GM15510 (cell line): ENCODE data around the gene ROBO4.

Experiments used
- POLR2A ChIP-seq: IDR thresholded peaks from 3 replicates; pipeline ENCODE4 v1.6.1; 2011; ENCODE audit warnings: borderline replicate concordance; ENCODE audit not compliant: insufficient read length; ENCODE audit errors: extremely low read depth

The ROBO4 gene

DNA sequence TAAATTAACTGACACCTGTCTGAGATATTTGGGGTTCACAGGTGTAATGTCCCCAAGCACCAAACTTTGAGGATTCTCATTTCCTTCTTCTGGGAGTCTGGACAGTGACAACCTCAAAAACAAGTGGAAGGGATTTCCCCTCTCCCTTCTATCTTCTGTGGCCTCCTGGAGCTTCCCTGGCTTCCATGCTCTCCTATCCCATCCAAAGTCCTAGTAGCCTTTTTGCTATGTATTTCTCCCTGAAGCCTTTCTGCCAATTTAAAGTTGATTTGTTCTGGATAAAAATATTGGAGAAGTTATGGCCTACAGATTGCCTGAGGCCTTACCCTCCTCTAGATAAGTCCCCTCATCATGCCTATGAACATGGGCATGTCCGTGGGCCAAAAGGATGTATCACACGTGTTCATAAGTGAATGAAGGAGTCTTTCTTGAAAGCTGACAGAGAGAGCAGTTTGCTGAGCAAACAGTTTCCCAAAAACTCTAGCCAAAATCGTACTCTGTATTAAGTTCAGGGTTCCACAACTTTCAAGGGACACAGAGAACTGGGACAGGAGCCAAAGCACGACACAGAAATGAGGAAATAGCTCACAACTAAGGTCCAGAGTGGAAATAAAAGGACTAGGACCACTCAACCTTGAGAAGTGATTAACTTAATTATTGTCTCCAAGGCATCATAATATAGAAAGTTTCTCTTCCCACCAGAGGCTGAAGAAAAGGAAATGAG, 31.4 kb upstream of the ROBO4 start:
- no peak for TF ChIP-seq POLR2A

DNA sequence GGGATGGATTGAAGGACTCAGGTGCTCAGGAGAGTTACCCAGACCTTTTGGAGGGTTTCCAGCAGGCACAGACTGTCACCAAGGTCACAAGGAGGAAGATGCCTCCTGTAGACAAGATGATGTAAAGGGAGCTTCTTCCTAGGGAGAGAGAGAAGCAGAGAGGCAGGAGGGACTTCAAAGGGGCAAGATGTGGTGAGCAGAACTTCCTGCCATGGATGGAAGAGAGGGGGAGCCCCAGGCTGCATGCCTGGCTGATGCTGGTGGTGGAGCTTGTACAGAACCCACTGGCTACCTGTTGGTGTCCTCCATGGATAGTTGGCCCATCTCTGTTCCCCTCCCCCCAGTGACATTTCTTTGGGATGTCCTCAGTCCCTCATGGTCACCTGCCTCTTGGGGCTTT, 25.6 kb upstream of the ROBO4 start:
- no peak for TF ChIP-seq POLR2A

DNA sequence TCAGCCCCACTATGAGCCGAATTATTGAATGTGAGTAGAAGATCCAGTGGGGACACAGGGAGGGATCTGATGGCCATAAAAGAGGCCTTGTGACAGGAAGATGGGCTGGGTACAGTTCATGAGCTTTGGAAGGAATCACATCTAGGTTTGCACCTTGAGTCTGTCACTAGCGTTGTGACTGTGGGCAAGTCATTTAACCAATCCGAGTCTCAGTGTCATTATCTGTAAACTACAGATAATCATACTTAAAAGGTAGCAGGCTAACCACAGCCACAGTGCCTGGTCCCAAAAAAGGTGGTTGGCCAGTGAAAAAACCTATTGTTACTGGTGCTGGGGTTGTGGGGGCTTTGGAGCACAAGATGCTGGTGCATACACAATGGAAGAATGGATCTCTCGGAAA, 25.2 kb upstream of the ROBO4 start:
- no peak for TF ChIP-seq POLR2A

DNA sequence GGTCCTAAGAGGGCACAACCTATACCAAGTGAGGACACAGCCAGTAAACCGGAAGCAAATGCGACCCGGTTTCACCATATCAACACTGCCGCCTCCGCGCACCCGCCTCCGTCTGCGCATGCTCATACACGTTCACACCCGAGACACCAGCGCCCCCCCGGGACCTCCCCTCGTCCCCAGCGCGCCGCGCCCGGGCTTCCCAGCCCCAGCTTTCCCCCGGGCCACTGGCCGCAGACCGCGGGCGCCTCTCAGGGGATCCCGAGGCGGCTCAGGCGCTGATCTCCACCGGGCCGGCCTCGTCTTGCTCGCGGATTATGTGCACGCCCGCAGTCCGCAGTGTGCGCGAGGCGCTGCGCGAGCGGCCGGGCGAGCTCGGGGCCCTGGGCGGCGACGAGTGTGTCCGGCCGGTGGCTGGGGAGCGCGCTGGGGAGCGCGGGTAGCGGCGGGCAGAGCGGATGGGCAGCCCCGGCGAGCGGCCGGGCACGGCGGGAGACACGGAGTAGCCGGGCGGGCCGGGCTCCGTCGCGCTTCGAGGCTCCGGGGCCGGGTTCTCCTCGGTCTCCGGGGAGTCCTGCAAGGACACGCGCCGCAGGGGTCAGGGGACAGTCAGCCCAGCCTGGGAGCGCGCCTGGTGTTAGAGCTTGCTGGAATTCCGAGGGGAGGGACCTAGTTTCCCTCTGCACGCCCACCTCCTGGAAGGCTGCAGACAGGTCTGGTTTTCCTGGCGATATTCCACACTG, 23.4 kb upstream of the ROBO4 start:
- no peak for TF ChIP-seq POLR2A

DNA sequence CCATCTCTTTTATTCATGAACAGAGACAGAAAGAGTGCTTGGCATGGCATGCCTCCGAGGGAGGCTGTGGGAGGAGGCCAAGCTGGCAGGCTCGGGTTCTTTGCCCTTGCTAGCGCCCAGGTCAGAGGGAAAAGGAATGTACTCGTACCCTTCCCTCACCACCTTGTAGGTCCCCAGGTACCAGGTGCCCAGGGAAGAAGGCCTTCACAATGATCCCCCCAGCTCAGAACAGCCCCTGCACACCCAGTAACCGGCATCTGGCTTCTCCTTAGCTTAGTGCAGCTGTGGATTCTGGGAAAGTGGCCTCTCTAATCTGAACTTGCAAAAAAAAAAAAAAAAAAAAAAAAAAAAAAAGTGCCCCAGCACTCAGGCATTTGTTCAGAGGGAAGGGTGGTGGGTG, 22.7 kb upstream of the ROBO4 start:
- TF ChIP-seq POLR2A = no peak

DNA sequence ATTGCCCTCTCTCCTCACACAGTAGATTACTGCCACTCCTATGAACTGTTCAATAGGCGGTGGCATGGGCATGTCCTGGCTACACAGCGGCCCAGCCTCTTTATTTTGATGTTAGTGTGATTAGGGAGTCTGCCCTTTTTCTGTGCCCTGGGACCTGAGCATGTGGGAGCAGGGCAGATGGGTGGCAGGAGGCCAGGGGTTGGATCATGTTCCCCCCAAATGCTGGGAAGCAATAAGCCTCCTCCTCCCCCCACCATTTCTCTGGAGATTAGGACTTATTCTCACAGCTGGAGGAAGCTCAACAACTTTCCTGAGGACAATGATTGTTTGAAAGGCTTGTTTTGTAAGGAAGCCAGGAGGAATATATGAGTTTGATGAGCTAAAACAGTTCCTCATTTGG, 22.2 kb upstream of the ROBO4 start:
- TF ChIP-seq POLR2A = no peak

DNA sequence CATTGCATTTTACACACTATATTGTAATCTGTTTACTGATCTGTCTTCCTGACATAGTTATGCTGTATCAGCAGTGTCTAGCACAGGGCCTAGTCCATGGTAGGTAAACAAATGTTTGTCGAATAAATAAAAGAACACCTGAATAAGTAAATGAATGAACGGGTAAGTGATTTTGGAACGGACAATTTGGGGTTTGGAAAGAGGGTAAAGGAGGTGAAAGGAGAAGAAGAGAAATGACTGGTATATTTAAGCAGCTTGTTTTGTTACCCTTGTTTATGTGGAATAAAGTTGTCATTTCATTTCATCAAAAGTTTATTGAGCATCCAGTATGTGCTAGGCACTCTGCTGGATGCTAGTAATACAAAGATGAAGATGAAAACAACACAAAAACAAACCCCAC, 21.3 kb upstream of the ROBO4 start, which contains the start of gene HEPN1:
Gene HEPN1, plus strand, starts transcription at position 301 of the 400 bp plus-strand sequence.
- TF ChIP-seq POLR2A = no peak

DNA sequence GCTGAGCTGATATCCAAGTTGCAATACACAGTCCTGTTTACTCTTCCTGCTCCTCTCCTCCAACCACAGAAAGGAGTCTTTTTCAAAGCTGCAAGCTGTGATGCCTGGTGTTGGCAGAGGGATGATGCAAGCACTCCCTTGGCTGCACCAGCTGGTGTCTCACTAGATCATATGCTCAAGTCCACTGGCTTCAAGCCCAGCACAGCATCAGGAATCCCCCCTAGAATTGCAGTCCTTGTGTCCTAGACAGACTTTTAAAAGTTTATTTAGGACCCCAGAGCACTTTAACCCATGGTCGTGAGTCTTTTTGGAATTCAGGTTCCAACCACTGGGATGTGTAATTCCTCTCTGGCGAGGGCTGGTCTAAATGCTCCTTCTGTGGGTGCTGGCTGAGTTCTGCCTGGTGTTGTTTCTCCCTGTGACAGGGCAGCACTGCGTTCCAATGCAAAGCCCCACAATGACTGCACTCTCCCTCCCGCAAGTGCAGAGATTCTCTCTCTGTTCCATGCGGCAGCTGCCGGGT, 19.5 kb upstream of the ROBO4 start:
- TF ChIP-seq POLR2A = no peak

DNA sequence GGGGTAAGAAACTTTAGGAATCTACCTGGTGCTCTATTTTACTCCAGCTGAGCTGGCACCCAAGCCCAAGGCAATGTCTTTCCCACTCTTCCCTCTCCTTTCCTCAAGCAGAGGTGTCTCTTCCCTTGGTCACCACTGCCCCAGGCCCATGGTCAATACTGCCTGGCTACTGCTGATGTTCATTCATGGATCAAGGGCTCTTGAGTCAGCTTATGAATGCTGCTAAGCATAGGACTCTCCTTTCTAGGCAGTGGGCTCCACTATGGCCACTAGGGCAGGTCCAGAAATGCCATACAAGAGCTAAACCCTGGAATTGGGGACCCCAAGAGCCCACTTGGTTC, 18.7 kb upstream of the ROBO4 start:
- no peak for TF ChIP-seq POLR2A

DNA sequence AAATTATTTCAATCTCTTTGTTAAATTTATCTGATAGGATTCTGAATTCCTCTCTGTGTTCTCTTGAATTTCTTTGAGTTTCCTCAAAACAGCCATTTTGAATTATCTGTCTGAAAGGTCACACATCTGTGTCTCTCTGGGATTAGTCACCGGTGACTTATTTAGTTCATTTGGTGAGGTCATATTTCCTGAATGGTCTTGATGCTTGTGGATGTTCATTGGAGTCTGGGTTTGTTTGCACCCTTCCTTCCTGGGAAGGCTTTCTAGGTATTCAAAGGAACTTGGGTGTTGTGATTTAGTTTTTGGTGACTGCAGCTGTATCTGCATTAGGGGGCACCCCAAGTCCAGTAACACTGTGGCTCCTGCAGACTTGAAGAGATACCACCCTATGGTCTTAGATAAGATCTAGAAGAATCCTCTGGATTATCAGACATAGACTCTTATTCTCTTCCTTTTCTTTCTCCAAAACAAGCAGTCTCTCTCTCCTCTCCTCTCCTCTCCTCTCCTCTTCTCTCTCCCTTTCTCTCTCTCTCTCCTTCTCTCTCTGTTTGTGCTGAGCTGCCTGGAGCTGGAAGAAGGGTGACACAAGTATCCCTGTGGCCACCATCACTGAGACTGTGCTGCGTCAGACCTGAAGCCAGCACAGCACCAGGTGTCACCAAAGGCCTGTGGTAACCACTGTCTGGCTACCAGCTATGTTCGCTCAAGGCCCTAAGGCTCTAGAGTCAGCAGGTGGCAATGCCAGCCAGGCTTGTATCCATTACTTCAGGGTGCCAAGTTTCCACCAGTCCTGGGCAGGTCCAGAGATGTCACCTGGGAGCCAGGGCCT, 18.1 kb upstream of the ROBO4 start:
- no peak for TF ChIP-seq POLR2A

DNA sequence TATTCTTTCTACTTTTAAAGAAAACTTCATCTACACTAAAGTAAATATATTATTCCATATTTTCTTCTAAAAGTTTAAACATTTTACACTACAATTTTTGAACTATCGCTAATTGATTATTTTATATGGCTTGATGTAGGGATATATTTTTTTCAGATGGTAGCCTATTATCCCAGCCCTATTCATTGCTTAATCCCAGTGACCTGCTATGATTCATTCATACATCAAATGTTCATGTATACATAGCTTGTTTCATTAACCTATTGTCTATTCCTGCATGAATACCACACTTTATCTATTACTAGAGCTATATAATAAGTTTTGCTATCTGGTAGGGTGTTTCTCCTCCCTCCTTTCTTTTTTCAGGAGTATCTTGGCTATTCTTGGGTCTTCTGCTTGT, 5.0 kb upstream of the ROBO4 start:
- TF ChIP-seq POLR2A = no peak

DNA sequence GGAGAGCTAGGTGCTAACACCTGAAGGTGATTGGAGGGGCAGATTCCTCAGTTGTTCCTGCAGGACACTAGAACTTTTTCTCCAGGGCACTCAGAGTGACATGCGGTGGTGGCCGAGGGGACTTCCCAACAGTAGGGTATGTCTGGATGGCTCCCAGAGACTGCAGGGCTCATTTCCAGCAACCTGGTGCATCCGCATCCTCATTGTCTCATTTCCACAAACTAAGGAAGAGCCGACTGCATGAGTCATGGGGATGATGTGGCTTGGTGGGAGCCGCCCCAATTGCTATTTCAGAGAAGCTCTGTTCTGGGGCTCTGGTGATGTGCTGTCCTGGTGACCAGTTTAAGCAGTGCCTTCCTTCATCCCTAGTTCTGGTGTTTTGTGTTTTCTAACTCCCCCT, 2.8 kb upstream of the ROBO4 start:
- no peak for TF ChIP-seq POLR2A

DNA sequence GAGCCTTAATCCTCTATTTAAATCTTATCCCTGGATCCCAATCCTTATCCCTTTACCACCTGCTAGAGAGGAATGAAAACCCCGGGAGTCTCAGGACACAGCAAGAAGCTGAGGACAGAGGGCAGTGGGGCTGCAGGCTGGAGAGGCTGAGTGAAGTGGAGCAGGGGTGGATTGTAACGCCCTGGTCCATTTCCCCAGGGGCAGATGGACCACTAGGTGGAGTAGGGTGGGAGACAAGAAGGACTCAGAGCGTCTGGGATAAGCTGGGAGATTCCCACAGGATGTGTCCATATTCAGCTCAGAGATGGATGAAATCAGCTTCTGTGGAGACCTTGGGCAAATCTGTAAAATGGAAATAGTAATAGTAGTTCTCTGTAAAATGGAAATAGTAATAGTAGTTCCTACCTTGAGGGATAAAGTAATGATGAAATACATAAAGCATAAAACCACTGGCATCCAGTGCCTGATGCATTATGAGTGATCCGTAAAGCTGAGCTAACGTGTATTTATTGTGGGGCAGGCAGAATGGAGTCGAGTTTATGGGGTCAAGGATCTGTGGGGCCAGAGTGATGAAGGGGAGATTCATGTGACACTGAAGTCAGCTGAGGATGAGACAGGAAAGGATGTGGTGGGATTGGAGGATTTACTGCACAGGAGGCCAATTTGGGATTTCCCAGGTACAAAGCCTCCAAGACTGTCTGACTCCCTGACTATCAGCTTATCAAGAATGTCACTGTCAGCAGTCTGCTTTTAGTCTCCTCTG, 1.9 kb upstream of the ROBO4 start:
- no peak for TF ChIP-seq POLR2A

DNA sequence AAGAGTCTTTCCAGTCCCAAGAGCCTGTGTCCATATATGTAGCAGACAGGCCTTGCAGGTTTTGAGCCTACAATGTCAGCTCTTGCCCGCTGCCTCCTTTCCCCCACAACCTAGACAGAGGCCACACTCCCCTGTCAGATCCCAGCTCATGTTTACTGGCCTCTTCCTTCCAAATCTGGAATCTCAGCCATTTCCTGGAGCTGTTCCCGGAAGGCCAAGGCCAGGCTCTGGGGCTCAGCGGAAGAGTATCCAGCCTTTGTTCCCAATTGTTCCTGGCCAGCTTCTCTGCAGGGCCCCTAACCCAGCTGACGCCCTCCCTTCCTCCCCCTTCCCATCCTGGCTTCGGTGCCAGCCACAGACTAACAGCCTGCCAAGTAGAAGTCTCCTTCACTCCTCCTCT, 1.0 kb upstream of the ROBO4 start:
- TF ChIP-seq POLR2A = no peak
